Brain microvascular endothelial cell (primary cell): ENCODE data around the gene ZNF446.
"Not testable (repeated sequence)": the region's sequence is repeated elsewhere in the genome, so short reads cannot be mapped to it uniquely, and the experiment has no call there.

Experiments
- DNase-seq: peaks from one replicate; pipeline ENCODE4 v3.0.0-alpha.2; 2020
- H3K27ac ChIP-seq: fragments of 250-450 bp; sonication (Bioruptor Pico); 2 replicates; pipeline ENCODE4 v1.5.1; 2020; ENCODE audit warnings: mild to moderate bottlenecking, moderate library complexity
- H3K27me3 ChIP-seq: fragments of 250-450 bp; sonication (Bioruptor Pico); replicated peaks from 2 replicates; pipeline ENCODE4 v1.5.1; 2020; ENCODE audit warnings: mild to moderate bottlenecking
- H3K36me3 ChIP-seq: fragments of 250-450 bp; sonication (Bioruptor Pico); replicated peaks from 2 replicates; pipeline ENCODE4 v1.5.1; 2020; ENCODE audit warnings: mild to moderate bottlenecking
- H3K4me3 ChIP-seq: 2 replicates; pipeline ENCODE4 v1.5.1; 2011; ENCODE audit warnings: low read depth, mild to moderate bottlenecking, control low read depth, low read length, moderate library complexity
- CTCF ChIP-seq: IDR thresholded peaks from 2 replicates; pipeline ENCODE4 v1.5.1; 2011; ENCODE audit warnings: low read depth, mild to moderate bottlenecking, moderate library complexity, low read length, control low read depth, inconsistent platforms; ENCODE audit errors: missing control alignments
- in situ Hi-C: cut with HindIII; loops from 2 replicates; pipeline ENCODE4 v1.10.0; 2017; ENCODE audit warnings: low sequenced_read_pairs, low pct_ligation_motif_present

Gene ZNF446

GRCh38 chr19:58468216-58468839, 7.8 kb upstream of the ZNF446 start:
- TF ChIP-seq CTCF = no peak
- in situ Hi-C loops = no loop called here
- H3K36me3 ChIP-seq = peaks cover 17% of the 10 kb centered on the region
- H3K27ac ChIP-seq = no peak overlapping the region
- no peak for DNase-seq
- H3K27me3 ChIP-seq = no peaks in the 10 kb centered on the region
- H3K4me3 ChIP-seq = peak overlapping the region; percentile 26

GRCh38 chr19:58469241-58470013, 6.7 kb upstream of the ZNF446 start:
- Histone ChIP-seq H3K27me3 (no peaks in the 10 kb centered on the region), H3K27ac (no peak overlapping the region), H3K36me3 (peaks cover 17% of the 10 kb centered on the region), H3K4me3 (no peak overlapping the region)
- no peak for DNase-seq
- TF ChIP-seq CTCF = no peak
- in situ Hi-C loops = no loop called here

- H3K27ac ChIP-seq, H3K27me3 ChIP-seq, H3K4me3 ChIP-seq, in situ Hi-C loops, DNase-seq: not testable (repeated sequence)
- H3K36me3 ChIP-seq = peaks cover 17% of the 10 kb centered on the region
These were observed 5.2 kb upstream of the ZNF446 start for GRCh38 chr19:58470837-58471543.

GRCh38 chr19:58471736-58472135, 4.4 kb upstream of the ZNF446 start:
- no peak for DNase-seq
- no peak overlapping the region for H3K27ac ChIP-seq
- H3K4me3 ChIP-seq = no peak overlapping the region
- TF ChIP-seq CTCF = no peak
- peaks cover 17% of the 10 kb centered on the region for H3K36me3 ChIP-seq
- in situ Hi-C loops = no loop called here
- H3K27me3 ChIP-seq = no peaks in the 10 kb centered on the region

- in situ Hi-C loops = no loop called here
- no peak for DNase-seq
- TF ChIP-seq CTCF = no peak
- Histone ChIP-seq H3K27ac (no peak overlapping the region), H3K4me3 (no peak overlapping the region), H3K36me3 (peaks cover 17% of the 10 kb centered on the region), H3K27me3 (no peaks in the 10 kb centered on the region)
These were observed 2.4 kb upstream of the ZNF446 start for GRCh38 chr19:58473775-58474174.

GRCh38 chr19:58474291-58474996, 1.7 kb upstream of the ZNF446 start:
- in situ Hi-C loops = no loop called here
- Histone ChIP-seq H3K36me3 (peaks cover 16% of the 10 kb centered on the region), H3K4me3 (no peak overlapping the region), H3K27ac (peak overlapping the region; percentile 90), H3K27me3 (no peaks in the 10 kb centered on the region)
- peak; percentile 76 for DNase-seq
- no peak for TF ChIP-seq CTCF
